Gastrocnemius medialis (tissue), 4 donors: ENCODE data around the gene ADAM23.

ENCODE experiments used
- POLR2A ChIP-seq, 2 donors: fragments of 450-650 bp; IDR thresholded peaks; one replicate each; pipeline ENCODE4 v1.6.1; 2017; ENCODE audit warnings: antibody characterized with exemption in 2 of 2, mild to moderate bottlenecking in 2 of 2, moderate library complexity in 2 of 2
- TF ChIP-seq, protein P1 (sequence below), 5 experiments: fragments of 450-650 bp in 3 of 5; fragments of 200-600 bp in 2 of 5; sonication (generic) in 2 of 5; IDR thresholded peaks in 4 of 5; conservative IDR thresholded peaks in 1 of 5; 1 replicate in 4 of 5; 2 replicates in 1 of 5; pipeline ENCODE4 v1.5.1; 2016 to 2019; ENCODE audit warnings: antibody characterized with exemption in 5 of 5, mild to moderate bottlenecking in 3 of 5, moderate library complexity in 3 of 5

DNA sequence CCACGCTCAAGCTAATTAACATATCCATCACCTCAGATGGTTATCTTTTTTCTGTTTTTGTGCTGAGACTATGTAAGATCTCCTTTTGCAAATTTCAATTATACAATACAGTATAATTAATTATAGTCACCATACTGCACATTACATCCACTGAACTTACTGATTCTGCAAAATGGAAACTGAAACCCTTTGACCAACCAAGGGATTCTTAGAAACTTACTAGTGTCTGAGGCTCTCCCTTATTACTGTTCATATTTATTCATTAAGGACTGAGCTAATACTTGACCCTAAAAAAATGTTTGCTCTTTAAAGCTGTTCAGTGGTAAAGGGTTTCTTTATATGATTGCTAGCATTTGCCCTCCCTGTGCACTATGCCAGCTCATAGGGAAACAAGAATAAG, 50.7 kb downstream of the ADAM23 start:
- TF ChIP-seq POLR2A (IDR thresholded peaks at IDR 0.05), result no peak
- TF ChIP-seq, protein P1, sequence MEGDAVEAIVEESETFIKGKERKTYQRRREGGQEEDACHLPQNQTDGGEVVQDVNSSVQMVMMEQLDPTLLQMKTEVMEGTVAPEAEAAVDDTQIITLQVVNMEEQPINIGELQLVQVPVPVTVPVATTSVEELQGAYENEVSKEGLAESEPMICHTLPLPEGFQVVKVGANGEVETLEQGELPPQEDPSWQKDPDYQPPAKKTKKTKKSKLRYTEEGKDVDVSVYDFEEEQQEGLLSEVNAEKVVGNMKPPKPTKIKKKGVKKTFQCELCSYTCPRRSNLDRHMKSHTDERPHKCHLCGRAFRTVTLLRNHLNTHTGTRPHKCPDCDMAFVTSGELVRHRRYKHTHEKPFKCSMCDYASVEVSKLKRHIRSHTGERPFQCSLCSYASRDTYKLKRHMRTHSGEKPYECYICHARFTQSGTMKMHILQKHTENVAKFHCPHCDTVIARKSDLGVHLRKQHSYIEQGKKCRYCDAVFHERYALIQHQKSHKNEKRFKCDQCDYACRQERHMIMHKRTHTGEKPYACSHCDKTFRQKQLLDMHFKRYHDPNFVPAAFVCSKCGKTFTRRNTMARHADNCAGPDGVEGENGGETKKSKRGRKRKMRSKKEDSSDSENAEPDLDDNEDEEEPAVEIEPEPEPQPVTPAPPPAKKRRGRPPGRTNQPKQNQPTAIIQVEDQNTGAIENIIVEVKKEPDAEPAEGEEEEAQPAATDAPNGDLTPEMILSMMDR (IDR thresholded peaks at IDR 0.05 in 4 of 5, conservative IDR thresholded peaks at IDR 0.05 in 1 of 5), result no peak
